AG09319 (cell line): ENCODE results near the gene FGFBP3.
"Not testable (repeated sequence)": the region's sequence is repeated elsewhere in the genome, so short reads cannot be mapped to it uniquely, and the experiment has no call there.

ENCODE experiments used
- DNase-seq: peaks from one replicate; pipeline ENCODE4 v3.0.0-alpha.2; 2010; ENCODE audit warnings: low read depth; ENCODE audit errors: extremely low read depth
- TF ChIP-seq, protein P1 (sequence below): IDR thresholded peaks from 2 replicates; pipeline ENCODE4 v1.5.1; 2011; ENCODE audit warnings: low read depth, mild to moderate bottlenecking, inconsistent platforms, low read length, moderate library complexity

The FGFBP3 gene

DNA sequence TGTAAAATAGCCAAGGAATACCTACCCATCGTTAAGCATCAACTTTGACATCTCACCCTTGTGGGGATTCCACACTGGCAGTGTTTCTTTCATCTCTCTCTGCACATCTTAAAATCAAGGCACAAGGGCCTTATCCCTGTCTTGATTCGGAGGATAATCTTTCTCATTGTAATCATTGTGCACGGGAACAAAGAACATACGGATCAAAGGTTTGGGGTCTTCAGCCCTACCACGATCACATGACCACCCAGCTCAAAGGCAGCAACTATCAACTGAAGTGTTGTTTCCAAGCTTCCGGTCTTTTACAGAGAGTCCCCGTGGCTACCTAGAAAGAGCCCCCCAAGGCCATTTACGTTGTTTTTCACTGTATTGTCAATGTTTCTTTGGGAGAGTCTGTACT lies 11.9 kb downstream of the FGFBP3 start:
- TF ChIP-seq, protein P1, sequence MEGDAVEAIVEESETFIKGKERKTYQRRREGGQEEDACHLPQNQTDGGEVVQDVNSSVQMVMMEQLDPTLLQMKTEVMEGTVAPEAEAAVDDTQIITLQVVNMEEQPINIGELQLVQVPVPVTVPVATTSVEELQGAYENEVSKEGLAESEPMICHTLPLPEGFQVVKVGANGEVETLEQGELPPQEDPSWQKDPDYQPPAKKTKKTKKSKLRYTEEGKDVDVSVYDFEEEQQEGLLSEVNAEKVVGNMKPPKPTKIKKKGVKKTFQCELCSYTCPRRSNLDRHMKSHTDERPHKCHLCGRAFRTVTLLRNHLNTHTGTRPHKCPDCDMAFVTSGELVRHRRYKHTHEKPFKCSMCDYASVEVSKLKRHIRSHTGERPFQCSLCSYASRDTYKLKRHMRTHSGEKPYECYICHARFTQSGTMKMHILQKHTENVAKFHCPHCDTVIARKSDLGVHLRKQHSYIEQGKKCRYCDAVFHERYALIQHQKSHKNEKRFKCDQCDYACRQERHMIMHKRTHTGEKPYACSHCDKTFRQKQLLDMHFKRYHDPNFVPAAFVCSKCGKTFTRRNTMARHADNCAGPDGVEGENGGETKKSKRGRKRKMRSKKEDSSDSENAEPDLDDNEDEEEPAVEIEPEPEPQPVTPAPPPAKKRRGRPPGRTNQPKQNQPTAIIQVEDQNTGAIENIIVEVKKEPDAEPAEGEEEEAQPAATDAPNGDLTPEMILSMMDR = no peak

DNA sequence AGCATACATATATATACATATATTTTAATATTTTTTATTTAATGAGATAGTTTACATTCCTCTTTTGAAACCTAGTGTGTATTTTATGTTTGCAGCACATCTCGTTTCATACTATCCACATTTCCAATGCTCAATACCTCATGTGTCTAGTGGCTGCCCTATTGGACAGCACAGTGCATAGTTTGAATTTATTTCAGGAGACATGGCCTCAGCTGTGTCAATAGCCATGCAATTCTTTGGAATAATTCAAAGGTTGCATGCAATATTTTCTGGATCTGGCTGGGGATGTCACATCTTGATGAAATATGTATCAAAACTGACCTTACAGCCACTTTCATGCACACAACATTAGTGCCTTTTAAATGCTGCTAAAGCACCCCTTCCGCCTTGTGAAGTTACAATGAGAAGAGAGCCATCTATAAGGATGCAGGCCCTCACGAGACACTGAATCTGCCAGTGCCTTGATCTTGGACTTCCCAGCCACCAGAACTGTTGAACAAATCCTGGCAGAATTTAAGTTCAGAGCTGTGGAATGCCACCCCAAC lies 13.0 kb downstream of the FGFBP3 start:
- TF ChIP-seq, protein P1 = no peak
- DNase-seq = no peak

More for the DNA sequence above, 11.9 kb downstream of the FGFBP3 start:
- no peak for DNase-seq

DNA sequence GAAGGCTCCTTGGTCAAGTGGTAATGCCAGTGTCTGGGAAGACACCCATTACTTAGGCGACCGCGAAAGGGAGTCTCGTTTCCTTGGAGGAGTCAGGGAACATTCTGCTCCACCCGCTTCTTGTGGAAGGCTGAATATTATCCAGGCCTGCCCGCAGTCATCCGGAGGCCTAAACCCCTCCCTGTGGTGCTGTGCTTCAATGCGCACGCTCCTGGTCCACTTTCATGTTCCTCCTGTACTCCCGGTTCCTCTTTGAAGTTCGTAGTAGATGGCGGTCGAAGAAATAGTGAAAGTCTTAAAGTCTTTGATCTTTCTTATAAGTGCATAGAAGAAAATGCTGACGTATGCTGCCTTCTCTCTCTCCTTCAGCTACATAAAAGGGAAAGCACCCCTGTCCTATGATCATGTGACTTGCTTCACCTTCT lies 15.0 kb downstream of the FGFBP3 start:
- DNase-seq = not testable (repeated sequence)

DNA sequence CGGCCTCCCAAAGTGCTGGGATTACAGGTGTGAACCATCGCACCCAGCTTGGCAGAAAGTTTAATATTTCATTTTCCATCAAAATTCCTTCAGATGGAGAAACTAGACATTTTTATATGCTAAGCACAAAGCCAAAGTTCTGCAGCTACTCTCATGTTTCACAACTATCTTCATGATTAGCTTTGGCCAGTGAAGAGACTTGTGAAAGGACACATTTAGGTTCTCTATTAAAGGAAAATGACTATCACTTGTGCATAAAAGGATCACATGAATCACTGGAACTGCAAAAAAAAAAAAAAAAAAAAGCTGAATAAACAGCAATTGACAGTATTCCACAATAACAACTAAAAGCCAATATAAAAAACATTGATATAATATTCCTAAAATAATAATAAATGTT lies 16.2 kb downstream of the FGFBP3 start:
- no peak for DNase-seq
- TF ChIP-seq, protein P1 = no peak

DNA sequence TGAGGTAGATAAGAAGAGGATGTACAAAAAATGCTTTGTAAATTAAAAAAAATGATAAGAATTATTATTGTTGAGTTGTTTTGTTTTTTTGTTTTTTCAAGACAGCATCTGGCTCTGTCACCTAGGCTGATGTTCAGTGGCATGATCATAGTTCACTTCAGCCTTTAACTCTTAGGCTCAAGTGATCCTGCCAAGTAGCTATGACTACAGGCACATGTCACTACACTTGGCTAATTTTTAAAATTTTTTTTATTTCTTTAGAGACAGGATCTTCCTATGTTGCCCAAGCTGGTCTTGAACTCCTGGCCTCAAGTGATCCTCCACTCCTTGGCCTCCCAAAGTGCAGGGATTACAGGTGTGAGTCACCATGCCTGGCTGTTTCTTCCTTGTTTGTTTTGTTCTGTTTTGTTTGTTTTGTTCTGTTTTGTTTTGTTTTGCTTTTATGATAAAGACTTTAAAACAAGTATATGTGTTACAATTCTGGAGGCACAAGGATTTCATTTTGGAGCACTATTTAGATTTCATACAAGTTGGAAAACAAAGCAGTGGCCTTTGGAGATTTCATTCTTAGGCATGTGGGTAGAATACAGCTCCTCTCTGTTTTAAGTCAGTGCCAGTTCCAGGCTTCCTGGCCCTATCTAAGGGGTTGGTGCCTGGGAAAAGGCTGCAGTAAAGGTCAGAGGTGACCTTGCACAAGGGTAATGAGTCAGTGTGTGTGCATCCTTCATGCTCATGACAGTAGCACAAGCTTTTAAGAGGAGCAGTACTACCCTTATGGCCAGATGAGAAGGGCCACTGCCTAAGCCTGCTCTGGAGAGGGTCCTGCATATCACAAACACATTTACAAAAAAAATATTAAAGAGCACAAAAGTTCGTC lies 17.9 kb downstream of the FGFBP3 start:
- no peak for DNase-seq

DNA sequence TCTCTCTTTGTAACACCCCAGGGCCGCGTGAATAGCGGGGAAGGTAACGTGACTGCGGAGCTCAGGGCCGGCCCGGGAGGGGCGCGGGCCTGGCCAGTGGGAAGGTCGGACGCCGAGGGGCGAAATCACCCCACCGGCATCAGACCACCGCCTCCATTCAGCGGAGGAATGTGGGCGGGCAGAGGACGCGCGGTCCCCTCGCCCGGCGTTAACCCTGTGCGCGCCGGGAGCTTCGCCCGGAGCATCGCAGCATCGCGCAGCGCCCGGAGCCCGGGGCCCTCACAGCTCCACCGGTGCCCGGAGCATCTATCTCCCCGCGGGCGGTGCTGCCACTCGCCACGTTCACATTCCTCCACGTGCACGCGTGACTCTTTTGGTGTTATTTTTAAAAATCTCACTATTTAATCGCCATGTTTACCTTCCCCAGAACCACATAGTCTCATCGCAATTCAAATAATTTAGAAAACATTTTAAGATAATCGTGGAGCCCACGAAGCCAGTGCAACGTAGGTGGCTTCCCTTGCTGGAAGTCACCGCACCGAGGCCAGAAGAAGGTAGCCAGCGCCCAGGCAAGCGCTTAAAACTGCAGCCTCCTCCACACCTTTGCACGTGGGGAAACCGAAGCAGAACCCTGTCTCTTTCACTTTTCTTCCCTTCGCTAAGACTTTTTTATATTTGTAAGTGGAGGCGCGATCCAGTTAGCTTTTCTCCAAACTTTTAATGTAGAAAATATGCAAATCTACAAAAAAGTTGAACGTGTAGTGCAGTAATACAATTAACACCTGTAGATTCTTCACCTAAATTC lies 21.8 kb downstream of the FGFBP3 start:
- TF ChIP-seq, protein P1 = no peak
- DNase-seq = no peak

More for the DNA sequence above, 17.9 kb downstream of the FGFBP3 start:
- TF ChIP-seq, protein P1 = no peak

DNA sequence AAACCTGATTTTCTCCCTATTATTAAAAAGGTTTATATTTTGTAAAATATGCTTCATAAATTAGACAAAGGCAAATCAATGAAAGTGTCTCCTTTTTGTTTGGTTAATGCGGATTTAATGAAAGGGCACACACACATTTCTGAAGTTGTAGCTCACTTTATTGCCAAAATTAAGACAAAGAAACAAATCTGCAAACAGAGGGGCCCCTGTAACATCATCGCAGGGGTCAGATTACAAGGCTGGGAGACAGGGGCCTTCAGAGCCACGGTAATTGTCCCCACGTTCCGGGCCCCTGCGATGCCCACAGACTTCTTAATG lies 22.4 kb downstream of the FGFBP3 start:
- TF ChIP-seq, protein P1 = no peak
- no peak for DNase-seq
